ENCODE results near the gene PCSK9.

GRCh38 chr1:55034476-55035133 is 4.7 kb upstream of the PCSK9 start:
- TF ChIP-seq EZH2 (IDR thresholded peaks at IDR 0.05; ENCODE audit: borderline replicate concordance, low read depth, low read length, poor library complexity, severe bottlenecking) (no peak), CTCF (conservative IDR thresholded peaks at IDR 0.05; ENCODE audit: low read depth, low read length) (no peak)

All from A673 (cell line).